H1 (cell line): Measurements from ENCODE around the gene CIC. TPM values are rescaled to one million over a fixed set of nuclear protein-coding genes. Genes with fewer than 3 reads are reported as not detected.

Experiments used
- GTF2F1 ChIP-seq: IDR thresholded peaks from 2 replicates; pipeline ENCODE4 v1.6.1; 2012; ENCODE audit warnings: low read depth, low read length, improper control_type of control experiment, borderline replicate concordance
- polyA plus RNA-seq, 7 experiments: library from polyadenylated mRNA; depleted of rRNA in 3 of 7; stranded (reverse) in 5 of 7; unstranded in 2 of 7; fragments of >200 nt in 5 of 7; fragments of 200-250 nt in 2 of 7; gene quantifications; 1 replicate in 5 of 7; 2 replicates in 1 of 7; 4 replicates in 1 of 7; pipeline versions ENCODE4 v1.2.1 to v1.2.3, GENCODE V29; 2011 to 2013; ENCODE audit warnings: missing spikeins in 2 of 7, mixed read lengths in 2 of 7
- total RNA-seq: library from RNA; stranded (reverse); fragmentation: NEBNext Ultra II Directional; extraction: Animal tissue kit (Norgen Biotek cat#: 25700); gene quantifications from 2 replicates; pipeline ENCODE4 v1.2.1, GENCODE V29; 2021
- TF ChIP-seq, protein P1 (sequence below): IDR thresholded peaks from 2 replicates; pipeline ENCODE4 v1.6.1; 2011; ENCODE audit warnings: low read depth, mild to moderate bottlenecking, low read length; ENCODE audit not compliant: insufficient read depth

The CIC gene
- total and polyA plus RNA-seq, 2 of the 8 experiments (the other 6 are each of a cell fraction or from before 2014, with no cell fraction given): 13.2 to 43.6 TPM

DNA sequence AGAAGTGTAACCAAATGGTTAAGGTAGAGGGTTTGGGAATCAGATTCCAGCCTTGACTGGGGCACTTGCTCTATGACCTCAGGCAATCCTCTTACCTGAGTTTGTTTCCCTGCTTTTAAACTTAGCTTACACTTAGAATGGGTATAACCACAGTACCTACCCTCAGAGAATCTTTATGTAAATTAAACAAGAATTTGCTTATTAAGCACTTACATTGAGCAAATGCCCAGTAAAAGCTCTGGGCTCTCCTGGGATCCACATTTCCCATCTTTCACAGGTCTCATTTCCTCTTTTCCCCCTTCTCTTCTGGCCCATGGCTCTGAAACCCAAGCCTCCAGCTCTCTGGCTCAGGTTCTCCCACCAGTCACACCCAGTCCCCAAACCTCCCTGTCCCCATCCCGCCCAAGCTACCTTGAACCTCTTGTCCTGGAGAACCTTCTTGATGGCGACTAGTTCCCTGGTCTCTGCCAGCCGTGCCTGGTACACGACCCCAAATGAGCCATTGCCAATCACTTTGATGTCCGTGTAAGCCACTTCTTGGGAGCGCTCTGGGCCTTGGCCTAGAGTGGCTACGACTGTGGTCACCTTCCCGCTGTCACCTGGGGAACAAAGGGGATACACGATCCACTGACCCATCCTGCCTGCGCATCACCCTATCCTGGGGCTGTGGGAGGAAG is 29.4 kb upstream of the CIC start (continued):
- TF ChIP-seq, protein P1, sequence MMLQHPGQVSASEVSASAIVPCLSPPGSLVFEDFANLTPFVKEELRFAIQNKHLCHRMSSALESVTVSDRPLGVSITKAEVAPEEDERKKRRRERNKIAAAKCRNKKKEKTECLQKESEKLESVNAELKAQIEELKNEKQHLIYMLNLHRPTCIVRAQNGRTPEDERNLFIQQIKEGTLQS: no peak
- no peak for TF ChIP-seq GTF2F1
